T47D (cell line): ENCODE data around the gene MYO3A.

Experiments used
- DNase-seq, 2 experiments: peaks; one replicate each; pipeline versions ENCODE4 v3.0.0 to v3.0.0-alpha.2; 2011 to 2012; ENCODE audit warnings: low read depth in 1 of 2, low spot score in 1 of 2
- JUND ChIP-seq: IDR thresholded peaks from 2 replicates; pipeline ENCODE4 v1.6.1; 2012; ENCODE audit warnings: low read depth
- in situ Hi-C: cut with HindIII; loops from 2 replicates; pipeline ENCODE4 v1.10.0; 2016; ENCODE audit warnings: low sequenced_read_pairs, low pct_unique_long_range_greater_than_20kb

Gene MYO3A

GRCh38 chr10:26216585-26217395 lies 282.8 kb downstream of the MYO3A start, which contains the start of gene GAD2:
GAD2 (plus strand) TSS chr10:26216774; CDS start chr10:26216810, 36 bp downstream.
- no peak for DNase-seq
- in situ Hi-C loops: no loop called here
- TF ChIP-seq JUND: no peak

DNA sequence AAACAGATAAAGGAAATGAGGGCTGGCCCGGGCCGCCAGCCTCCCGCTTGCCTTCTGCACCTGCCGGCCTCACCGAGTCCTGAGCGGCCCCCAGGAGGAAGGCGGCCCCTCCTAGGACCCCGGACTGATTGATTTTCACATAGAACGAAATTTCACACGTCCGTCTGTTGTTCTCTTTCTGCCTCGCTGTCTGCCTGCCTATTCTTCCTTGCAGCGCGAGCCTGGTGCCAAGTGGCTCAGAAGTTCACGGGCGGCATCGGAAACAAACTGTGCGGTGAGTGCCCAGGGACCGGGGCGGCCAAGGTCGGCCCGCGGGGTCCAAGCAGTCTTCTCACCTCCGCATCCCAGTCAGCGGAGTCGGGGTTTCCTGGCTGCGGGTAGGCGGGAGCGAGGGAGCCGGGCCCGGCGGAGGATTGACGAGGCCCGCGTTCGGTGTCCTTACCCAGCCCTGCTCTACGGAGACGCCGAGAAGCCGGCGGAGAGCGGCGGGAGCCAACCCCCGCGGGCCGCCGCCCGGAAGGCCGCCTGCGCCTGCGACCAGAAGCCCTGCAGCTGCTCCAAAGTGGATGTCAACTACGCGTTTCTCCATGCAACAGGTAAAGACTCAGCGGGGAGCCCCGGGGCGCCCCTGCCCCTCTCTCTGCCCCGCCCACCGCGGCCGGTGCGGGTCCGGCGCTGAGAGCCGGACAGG lies 283.5 kb downstream of the MYO3A start:
- in situ Hi-C loops: no loop called here
- DNase-seq: no peak
- no peak for TF ChIP-seq JUND

DNA sequence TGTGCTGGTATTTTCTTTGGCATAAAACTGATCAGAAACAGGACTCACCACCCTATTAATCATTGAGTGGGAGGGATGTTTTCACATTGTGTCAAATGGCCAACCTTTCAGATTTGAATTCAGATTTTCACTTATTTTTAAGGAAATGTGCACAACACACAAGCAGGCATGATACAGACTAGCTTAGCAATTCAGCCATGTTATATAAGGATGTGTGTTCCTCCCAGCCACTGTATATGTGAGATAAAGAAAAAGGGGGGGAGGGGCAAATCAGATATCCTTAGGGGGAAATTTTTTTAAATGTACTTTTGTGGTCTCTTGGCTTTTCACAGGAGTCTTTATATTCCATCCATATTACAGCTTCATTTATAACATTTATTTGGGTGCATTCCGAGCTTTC lies 285.6 kb downstream of the MYO3A start:
- no peak for DNase-seq
- no peak for TF ChIP-seq JUND
- in situ Hi-C loops: no loop called here

DNA sequence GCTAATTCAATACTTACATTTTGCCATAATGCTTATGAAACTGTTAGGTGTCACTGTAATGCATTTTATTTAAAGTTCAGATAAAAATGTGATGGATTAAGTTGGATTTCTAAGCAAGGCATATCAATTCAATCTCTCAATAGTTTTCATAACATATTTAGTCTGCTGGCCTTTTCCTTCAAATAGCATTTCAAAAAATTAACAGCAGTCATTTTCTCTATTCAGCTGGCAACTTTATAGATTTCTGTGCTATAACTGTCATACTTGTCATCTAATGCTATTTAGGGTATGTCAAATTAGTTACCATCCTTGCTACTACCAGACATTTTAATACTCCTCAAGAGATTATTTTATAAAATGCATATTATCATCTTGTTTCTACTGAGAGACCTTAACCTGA lies 286.9 kb downstream of the MYO3A start:
- in situ Hi-C loops: no loop called here

DNA sequence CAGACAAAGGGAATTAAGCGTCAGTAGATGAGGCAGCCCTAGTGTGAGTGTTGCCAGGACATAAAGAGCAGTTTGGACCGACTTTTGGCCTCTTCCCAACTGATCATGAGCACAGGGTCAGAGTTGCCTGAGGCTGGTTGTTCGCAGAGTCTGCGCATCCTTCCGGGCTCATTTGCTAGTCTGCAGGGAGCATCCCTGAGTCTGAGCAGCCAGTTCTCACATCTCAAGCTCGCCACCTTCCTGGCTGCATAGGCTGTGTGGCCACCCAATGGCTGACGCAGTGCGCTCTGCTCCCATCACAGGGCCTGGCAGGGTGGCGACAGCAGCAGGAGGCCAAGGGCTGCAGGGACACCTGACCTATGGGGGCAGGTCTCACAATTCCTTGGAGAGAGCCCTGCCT lies 287.5 kb downstream of the MYO3A start:
- no peak for TF ChIP-seq JUND
- no peak for DNase-seq
- in situ Hi-C loops: no loop called here

More for the DNA sequence above, 286.9 kb downstream of the MYO3A start:
- TF ChIP-seq JUND: no peak
- no peak for DNase-seq

DNA sequence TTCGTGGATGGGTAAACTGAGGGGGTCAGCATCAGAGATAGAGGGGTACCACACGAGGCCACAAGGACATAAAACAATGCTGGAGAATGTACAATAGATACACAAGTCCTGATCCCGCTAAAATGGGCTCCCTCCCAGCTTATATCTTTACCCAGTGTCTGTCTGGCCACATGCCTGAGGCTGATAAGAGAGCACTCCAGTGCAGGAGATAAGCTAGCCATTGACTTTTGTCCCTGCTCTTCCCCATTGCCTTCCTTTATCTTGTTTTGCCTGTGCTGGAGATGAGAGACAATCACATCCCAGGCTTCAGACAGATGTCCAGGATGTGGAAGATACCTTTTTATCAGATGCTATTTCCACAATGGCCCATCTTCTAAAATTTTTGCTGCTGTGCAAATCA lies 288.5 kb downstream of the MYO3A start:
- no peak for TF ChIP-seq JUND
- no peak for DNase-seq
- in situ Hi-C loops: no loop called here

- in situ Hi-C loops: no loop called here
- DNase-seq: no peak
- TF ChIP-seq JUND: no peak
Observed at GRCh38 chr10:26225322-26225721, 291.3 kb downstream of the MYO3A start.

DNA sequence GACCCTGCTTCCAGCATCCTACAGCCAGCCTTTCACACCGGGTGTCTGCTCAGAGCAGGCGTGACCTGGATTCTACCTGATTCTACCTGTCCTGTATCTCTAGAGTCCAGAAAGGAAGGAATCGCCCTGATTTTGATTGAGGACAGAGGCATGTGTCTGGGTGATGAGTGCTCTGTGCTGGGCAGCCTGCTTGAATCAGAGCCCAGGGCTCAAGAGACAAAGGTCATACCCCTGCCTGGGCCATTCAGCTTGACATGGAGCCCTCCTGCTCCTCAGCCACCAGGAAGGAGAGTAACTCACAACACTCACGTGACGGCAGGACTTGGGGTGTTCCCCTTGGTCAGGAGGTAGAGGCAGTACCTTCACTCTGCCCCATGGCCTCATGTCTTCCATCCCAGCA lies 293.8 kb downstream of the MYO3A start:
- in situ Hi-C loops: no loop called here
- no peak for TF ChIP-seq JUND
- no peak for DNase-seq

GRCh38 chr10:26232174-26232573 lies 298.1 kb downstream of the MYO3A start:
- TF ChIP-seq JUND: no peak
- in situ Hi-C loops: no loop called here
- no peak for DNase-seq

DNA sequence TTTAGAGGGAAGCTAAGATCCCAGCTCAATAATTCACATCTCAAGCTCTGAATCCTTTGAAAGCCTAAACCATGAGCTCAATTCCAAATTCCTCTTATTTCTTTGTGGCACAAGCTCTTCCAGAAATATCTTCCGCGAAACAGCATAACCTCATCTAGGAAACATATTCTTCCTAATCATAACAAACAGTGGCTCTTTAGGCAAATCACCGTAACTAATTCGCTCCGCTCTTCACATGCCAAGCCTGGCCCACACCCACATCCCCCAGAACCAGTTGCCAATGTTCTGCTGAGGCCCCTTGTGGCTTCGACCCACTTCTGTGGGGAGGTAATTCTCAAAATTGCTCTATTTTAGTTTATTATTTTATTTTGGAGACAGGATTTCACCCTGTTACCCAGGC lies 301.7 kb downstream of the MYO3A start:
- DNase-seq: no peak
- no peak for TF ChIP-seq JUND
- in situ Hi-C loops: no loop called here

GRCh38 chr10:26238378-26238777 lies 304.3 kb downstream of the MYO3A start:
- no peak for TF ChIP-seq JUND
- in situ Hi-C loops: no loop called here
- no peak for DNase-seq

DNA sequence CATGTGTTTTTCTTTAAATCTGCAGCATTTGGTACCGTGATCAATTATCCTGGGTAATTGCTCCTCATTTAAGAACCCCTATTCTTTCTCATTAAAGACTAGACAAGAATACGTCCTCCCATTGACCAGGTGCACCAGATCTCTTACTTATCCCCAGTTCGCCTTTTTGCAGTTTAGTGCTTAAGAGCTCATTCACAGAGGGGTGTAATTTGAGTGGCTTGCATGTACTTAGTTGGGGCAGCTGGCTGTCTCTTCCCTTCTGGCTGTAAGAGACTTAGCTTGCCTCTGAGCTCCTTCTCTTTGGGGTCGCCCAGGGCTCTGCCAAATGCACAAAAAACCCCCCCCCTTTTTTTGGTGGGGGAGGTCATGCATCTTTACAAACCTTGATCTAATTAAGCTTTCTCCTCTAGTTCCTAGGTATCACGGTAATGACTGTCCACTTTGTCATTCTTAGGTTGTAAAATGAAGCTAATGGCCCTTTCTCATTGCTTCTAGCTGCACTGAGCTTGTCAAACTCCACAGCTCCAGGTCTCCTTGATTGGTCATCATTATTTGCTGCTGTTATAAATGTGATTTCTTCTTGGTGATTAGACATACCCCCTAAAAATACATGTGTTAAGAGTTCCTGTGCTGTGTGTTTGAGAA lies 308.8 kb downstream of the MYO3A start:
- in situ Hi-C loops: no loop called here
- DNase-seq: no peak
- no peak for TF ChIP-seq JUND

DNA sequence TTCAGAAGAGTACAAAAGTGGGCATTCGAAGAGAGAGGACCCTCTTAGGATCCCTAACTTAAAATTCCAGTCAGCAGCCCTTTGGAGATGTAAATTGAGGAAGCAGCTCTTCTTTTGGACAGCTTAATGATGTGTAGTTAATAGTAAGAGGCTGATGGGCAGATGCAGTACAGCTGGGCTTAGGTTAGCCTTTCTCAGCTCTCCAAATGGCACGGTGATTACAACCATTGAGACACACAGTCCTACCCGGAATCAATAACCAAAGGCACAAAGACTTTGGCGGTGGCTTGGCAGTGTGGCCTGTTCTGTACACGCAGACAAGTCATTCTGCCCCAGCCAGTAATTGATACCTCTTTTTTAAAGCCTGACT lies 309.3 kb downstream of the MYO3A start:
- in situ Hi-C loops: no loop called here
- DNase-seq: no peak
- TF ChIP-seq JUND: no peak
